ENCODE results near the gene HSDL1.

DNA sequence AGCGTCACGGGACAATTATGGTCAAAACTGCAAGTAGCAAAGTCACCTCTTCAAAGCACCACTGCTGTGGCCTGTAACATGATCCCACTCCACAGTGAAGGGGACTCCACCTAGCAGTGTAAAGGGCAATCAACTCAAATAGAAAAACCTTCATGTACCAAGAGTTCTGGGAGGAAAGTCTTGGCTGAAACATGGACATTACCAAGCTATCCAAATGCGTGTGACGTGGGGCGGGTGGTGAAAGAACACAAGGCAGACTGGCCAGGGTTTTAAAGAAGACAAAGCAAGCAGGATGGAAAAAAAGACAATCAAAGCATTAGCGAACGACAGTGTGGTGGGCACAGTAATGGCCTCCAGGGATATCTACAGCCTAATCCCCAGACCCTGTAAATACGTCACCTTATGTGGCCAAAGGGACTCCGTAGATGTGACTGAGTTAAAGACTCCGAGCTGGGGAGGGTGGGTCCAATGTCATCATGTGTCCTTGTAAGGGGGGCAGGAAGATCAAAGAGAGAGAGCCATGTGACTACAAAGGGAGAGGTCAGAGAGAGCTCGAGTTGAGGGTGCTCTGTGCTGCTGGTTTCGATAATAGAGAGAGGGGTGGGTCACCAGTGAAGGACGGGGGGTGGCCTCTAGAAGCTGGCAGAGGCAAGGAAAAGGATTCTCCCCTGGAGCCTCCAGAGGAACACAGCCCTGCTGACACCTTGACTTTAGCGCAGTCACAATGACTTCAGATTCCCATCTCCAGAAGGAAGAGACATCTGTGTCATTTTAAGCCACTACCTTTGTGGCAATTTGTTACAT lies 6.0 kb downstream of the HSDL1 start:
- TF ChIP-seq POLR2A (IDR thresholded peaks at IDR 0.05) = peak in 1 of 2 donors; percentile 28
- TF ChIP-seq, protein P1, sequence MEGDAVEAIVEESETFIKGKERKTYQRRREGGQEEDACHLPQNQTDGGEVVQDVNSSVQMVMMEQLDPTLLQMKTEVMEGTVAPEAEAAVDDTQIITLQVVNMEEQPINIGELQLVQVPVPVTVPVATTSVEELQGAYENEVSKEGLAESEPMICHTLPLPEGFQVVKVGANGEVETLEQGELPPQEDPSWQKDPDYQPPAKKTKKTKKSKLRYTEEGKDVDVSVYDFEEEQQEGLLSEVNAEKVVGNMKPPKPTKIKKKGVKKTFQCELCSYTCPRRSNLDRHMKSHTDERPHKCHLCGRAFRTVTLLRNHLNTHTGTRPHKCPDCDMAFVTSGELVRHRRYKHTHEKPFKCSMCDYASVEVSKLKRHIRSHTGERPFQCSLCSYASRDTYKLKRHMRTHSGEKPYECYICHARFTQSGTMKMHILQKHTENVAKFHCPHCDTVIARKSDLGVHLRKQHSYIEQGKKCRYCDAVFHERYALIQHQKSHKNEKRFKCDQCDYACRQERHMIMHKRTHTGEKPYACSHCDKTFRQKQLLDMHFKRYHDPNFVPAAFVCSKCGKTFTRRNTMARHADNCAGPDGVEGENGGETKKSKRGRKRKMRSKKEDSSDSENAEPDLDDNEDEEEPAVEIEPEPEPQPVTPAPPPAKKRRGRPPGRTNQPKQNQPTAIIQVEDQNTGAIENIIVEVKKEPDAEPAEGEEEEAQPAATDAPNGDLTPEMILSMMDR (IDR thresholded peaks at IDR 0.05 in 4 of 5, conservative IDR thresholded peaks at IDR 0.05 in 1 of 5) = no peak
